Measurements from ENCODE around the gene TRIM17. TPM values are rescaled to one million over a fixed set of nuclear protein-coding genes. Genes with fewer than 3 reads are reported as not detected.

TRIM17 gene
- polyA plus RNA-seq, 1 donor: 0.63 TPM

DNA sequence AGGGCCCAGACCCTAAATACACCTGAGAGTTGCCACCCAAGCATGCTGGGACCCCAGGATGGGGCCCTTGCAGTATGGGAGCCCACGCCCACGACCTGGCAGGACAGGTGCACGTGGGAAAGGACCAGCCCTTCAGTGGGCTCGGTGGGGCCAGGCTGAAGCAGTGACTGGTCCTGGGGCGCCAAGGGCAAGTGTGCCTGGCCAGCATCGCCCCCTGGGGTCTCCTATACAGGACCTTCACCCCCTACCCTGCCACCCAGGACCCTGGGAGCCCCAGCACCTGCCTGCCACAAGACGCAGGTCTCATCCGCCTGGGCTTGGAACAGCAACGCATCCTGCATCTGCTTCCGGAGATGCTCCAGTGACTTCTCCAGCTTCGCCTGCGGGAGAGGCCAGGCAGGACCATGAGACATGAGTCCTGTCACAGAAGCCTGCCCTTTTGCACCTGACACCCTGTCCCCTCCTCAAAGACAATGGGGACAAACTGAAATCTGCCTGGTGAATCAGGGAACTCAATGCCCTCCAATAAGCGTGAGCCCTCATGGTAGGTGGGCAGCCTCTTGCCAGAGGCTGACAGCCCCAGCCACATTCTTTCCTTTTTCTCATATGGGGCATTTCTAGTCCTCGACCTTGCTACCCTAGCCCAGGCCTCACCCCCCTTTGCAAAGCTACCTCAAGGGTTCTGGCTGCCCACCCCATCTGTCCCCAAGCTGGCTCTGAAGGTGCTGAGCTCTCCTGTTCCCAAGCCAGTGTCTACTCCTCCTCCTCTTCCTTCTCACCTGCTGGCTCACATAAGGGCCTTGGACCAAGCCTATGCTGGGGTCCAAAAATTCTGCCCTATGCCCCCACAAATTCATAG is 14.7 kb downstream of the TRIM17 start:
- DNase-seq (ENCODE audit: low read depth): no peak

DNA sequence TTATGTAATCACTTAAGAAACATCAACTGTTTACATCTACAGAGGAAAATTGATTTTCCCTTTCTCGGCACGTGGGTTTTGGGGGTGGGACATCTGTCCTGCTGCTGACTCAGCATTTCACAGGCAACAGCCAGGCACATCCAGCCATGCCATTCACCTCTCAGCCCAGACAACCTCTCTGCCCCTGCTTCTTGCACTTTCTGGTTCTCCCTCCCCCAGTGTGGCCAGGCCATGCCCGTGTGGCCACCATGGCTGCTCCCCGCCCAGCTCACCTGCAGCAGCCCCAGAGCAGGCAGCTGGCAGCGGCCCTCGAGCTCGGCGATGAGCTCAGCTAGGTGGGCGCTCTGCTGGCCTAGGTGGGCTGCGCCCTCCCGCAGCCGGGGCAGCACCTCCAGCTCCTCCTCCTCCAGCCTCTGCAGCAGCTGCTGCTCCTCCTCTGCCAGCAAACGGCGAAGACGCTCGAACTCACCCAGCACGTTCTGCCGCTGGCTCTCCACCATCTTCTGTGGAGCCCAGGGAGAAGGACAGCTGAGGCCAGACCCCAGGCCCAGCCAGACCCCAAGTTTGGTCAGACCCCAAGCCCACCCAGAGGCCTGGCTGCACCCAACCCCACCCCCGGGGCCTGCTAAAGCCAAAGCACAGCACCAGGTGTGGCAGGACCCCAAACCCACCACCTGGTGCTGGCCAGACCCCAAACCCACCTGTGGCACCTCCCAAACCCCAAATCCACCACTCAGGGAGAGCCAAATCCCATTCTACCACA is 15.8 kb downstream of the TRIM17 start:
- no peak for DNase-seq (ENCODE audit: low read depth)

DNA sequence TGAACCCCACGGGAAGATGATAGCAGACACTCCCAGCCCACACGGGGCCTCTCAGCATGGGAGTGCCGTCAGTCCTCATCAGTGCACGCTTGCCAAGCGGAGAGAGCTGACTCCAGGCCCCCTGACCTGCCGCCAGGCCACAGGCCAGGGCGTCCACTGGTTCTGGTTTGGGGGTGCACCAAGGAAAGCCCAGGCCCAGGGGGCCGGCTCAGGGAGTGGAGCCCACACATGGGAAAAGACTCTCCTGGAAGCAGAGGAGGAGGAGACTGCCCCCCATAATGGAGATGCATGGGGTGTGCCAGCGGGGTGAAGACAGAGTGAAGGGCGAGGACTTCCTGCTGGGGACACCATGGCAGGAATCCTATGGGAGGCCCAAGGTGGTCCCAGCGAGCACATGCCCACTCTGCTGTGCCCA is 16.4 kb downstream of the TRIM17 start:
- DNase-seq (ENCODE audit: low read depth): no peak

GRCh38 chr1:228399531-228400236 is 17.0 kb downstream of the TRIM17 start:
- DNase-seq (ENCODE audit: low read depth): no peak

DNA sequence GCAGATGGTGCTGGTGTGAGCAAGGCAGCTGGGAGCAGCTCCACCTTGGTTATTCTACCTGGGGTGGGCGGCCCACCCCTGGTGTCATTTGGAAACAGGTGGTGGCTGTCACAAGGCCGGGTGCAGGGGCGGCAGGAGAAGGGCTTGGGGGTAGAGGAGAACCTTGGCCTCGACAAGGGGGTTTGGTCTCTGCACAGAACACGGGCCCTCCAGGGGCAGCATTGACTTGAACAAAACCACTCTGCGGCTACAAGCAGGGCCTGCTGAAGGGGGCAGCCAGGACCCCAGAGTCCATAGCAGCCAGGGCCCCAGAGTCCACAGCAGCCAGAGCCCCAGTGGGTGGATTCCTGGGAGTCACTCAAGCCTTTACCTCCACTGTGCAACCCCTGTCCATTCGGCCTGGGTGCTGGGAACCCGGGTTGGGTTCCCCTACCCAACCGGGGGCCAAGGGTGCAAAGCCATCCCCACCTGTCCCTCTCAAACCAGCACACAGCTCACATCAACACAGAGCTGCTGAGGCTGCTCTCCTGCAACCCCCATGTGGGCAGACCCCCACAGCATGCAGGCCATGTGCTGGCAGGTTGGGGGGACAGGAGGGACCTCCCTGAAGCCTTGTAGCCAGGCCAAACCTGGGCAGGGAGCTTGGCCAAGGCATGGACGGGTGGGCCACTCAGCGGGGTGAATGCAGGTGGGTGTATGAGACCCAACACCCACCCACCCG is 17.8 kb downstream of the TRIM17 start:
- DNase-seq (ENCODE audit: low read depth): no peak

DNA sequence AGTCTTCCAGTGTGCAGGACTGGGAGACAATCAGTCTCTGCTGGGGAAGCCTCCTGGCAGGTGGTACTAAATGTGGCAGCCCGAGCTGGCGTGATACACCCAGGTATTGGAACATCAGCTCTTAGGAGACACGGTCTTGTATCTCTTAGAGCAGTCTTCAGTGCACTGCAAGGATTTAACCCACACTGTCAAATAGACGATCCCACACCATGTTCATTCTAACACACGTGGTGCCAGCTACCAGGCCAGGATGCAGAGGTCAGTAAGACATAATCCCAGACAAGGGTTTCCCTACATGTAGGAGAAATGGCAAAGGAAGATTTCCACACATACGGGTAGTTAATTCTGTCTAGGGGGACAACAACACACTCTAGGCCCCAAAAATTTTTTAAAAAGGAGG is 18.7 kb downstream of the TRIM17 start:
- DNase-seq (ENCODE audit: low read depth): no peak

GRCh38 chr1:228396770-228397662 is 19.6 kb downstream of the TRIM17 start:
- DNase-seq (ENCODE audit: low read depth): no peak

- no peak for DNase-seq (ENCODE audit: low read depth)
These were observed 21.9 kb downstream of the TRIM17 start for GRCh38 chr1:228394571-228395394.

DNA sequence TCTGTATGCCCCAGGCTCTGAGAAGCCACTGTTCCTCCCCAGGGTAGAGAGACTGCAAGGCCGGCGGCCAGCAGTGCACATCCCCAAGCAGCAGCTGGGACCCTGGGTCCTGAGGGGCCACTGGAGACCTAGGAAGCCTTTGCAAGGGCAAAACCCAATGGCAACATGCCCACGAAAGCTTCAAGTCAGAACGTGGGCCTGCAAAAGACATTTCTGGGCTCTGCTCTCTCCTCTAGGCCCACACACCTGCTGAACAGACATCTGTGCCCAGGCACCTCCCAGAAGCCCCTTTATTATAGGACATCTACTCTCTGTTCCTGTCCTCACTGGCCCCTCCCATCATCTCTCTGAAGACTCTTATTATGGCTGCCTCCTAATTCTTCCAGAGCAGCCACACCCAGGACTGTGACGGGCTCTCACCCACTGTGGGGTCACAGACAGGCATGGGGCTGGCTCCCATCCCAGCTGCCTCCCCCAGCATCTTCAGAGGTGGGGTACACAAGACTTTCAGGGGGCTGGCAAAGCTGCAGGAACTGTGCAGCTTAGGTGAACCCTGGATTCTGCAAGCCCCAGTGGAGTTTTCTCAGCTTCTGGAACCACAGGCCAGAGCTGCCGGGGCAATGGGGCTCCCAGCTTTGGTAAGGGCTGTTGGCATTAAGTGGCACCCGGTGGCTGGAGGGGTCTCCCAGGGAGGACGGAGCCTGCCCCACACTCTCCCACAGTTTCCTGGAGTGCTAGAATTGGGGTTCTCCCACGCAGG is 22.7 kb downstream of the TRIM17 start:
- no peak for DNase-seq (ENCODE audit: low read depth)

- no peak for DNase-seq (ENCODE audit: low read depth)
These were observed 23.4 kb downstream of the TRIM17 start for GRCh38 chr1:228393268-228393701.

DNA sequence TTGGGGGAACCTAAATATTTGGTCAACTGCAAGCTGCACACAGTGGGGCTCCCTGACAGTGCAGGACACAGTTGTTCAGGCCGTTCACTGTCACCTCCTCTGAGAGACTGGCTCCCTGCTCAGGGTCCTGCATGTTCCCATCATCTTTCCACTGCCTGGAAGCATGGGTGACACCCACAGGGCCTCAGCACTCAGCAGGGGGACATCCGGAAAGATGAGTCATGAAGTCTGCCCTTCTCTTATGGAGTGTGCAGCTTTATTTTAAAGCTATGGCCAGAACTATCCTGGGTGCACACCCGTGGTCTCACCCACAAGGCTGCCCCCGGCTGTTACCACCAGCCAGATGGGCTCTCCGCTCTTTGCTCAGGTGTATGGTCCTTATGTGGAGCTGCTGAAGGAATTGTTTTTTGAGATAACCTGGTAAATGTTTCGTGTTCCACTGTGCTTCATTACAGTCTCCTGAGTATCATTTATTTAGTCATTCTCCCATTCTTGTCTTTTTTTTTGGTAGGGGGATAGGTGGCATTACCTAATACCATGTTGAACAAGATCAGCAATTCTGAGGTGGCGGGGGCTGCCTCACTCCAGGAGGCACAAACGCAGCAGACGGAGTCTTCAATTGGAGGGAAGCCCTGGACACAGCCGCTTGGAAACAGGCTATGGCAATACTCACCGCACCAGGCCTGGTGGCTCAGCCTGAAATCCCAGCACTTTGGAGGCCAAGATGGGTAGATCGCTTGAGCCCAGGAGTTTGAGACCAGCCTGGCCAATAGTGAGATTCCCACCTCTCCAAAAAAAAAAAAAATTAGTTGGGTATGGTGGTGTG is 24.3 kb downstream of the TRIM17 start:
- no peak for DNase-seq (ENCODE audit: low read depth)

DNA sequence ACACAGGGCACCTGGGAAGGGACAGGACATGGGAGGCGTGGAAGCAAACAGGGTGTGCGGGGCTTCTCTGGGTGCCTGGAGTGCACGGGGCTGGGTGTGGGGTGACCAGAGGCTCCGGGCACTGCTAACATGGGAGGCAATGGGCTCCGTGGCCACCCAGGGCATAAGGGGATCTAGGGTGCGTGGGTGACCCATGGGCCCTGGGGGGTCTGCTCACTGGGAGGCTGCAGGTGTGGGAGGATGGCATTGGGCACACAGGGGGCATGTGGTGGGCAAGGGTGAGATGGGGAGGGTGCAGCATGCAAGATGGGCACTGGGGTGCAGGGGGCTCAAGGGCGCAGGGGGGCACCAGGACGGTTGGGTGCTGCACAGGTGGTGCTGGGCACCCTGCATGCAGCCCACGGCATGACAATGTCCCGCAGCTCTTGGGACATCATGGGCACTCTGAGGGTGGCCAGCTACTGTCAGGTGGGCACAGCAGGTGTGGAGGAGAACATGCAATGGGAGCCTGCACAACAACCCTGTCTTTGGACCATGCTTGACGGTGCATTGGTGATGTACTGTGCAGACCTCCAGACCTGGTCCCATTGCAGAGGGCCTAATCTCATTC is 25.1 kb downstream of the TRIM17 start:
- DNase-seq (ENCODE audit: low read depth): no peak

DNA sequence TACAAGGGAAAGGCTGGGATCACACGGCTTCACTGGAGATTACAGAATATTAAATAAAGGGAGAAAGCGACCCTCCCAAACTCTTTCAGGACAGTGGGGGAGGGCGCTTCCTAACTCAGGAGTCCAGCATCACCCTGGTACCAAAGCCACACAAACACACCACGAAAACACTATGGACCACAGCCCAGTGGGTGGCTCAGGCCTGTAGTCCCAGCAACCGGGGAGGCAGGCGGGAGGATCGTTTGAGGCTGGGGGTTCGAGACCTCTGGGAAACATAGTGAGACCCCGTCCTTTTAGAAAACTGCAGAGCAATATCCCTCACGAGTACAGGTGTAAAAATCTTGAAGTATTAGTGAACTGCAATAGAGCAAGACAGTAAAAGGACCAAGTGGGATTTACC is 26.0 kb downstream of the TRIM17 start:
- DNase-seq (ENCODE audit: low read depth): no peak

GRCh38 chr1:228387321-228387720 is 29.3 kb downstream of the TRIM17 start:
- DNase-seq (ENCODE audit: low read depth): no peak

DNA sequence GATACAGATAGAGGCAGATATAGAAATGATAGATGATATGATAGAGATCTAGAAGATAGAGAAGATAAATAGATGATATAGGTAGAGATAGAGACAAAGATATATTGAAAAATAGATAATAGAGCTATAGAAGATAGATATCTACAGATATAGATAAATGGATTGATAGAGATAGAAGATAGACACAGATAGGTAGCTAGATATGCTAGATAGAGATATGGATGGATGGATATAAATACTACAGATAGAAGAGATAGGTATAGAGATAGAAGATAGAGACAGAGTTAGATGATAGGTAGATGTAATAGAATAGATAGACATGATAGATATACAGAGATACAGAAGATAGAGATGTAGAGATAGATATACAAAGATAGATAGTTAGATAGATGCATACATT is 31.4 kb downstream of the TRIM17 start:
- DNase-seq (ENCODE audit: low read depth): no peak

GRCh38 chr1:228383773-228384172 is 32.9 kb downstream of the TRIM17 start:
- no peak for DNase-seq (ENCODE audit: low read depth)

DNA sequence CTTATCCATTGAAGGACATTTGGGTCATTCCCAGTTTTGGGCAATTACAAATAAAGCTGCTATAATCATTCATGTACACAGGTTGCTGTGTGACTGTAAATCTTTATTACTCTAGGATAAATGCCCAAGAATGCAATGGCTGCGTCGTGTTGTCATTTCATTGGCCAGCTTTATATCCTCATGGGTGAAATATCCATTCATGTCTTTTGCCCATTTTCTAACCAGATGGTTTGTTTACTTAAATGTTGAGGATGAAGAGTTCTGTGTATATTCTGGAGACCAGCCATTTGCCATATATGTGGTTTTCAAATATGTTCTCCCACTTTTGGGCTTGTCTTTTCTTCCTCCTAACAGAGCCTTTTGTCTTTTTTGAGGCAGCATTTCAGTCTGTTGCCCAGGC is 35.3 kb downstream of the TRIM17 start:
- no peak for DNase-seq (ENCODE audit: low read depth)

DNA sequence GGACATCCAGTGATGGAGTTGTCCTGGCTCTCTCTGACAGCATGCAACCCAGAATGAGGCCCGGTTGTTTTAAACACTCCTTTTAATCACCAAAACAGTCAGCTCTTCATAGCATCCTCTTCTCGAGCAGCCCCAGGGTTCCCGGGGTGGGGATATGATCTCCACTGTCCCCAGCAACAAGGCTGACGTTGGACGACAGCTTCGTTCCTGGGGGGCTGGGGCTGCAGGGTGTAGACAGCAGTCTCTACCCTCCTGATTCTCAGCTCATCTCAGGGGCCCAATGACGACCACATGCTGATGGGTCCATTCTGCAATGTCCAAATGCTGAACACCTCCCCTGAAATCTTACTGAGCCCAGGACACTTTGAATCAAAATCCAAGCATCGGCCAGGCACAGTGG is 37.0 kb downstream of the TRIM17 start:
- DNase-seq (ENCODE audit: low read depth): no peak

Measured in forelimb muscle (tissue), 1 donor.